Hepatocyte (in vitro differentiated cells): ENCODE data around the gene ZNF564. TPM values are rescaled to one million over a fixed set of nuclear protein-coding genes. Genes with fewer than 3 reads are reported as not detected.

Experiments used
- DNase-seq: peaks from one replicate; pipeline ENCODE4 v3.0.0-alpha.2; 2016; ENCODE audit warnings: low spot score
- H2AFZ ChIP-seq: fragments of 200-600 bp; sonication (generic); 2 replicates; pipeline ENCODE4 v1.6.0; 2016; ENCODE audit warnings: antibody characterized with exemption, mild to moderate bottlenecking
- H3K27ac ChIP-seq: fragments of 200-600 bp; sonication (generic); 2 replicates; pipeline ENCODE4 v1.5.1; 2016; ENCODE audit warnings: mild to moderate bottlenecking
- H3K27me3 ChIP-seq: fragments of 200-600 bp; sonication (generic); 2 replicates; pipeline ENCODE4 v1.6.1; 2016
- H3K36me3 ChIP-seq: fragments of 200-600 bp; sonication (generic); replicated peaks from 2 replicates; pipeline ENCODE4 v1.5.1; 2016; ENCODE audit warnings: low read depth; ENCODE audit not compliant: insufficient read depth
- H3K4me1 ChIP-seq: fragments of 200-600 bp; sonication (generic); 2 replicates; pipeline ENCODE4 v1.5.1; 2016; ENCODE audit warnings: mild to moderate bottlenecking, moderate library complexity; ENCODE audit not compliant: insufficient read depth
- H3K4me2 ChIP-seq: fragments of 200-600 bp; sonication (generic); 2 replicates; pipeline ENCODE4 v1.6.0; 2016
- H3K4me3 ChIP-seq: fragments of 200-600 bp; sonication (generic); 2 replicates; pipeline ENCODE4 v1.5.1; 2016; ENCODE audit warnings: mild to moderate bottlenecking
- H3K79me2 ChIP-seq: fragments of 200-600 bp; sonication (generic); 2 replicates; pipeline ENCODE4 v1.6.0; 2017; ENCODE audit warnings: mild to moderate bottlenecking
- H3K9me2 ChIP-seq: fragments of 200-600 bp; sonication (generic); replicated peaks from 2 replicates; pipeline ENCODE4 v1.6.0; 2017; ENCODE audit warnings: mild to moderate bottlenecking; ENCODE audit not compliant: insufficient read depth
- H3K9me3 ChIP-seq: fragments of 200-600 bp; sonication (generic); 2 replicates; pipeline ENCODE4 v1.5.1; 2016; ENCODE audit warnings: low read depth, mild to moderate bottlenecking
- H4K20me1 ChIP-seq: fragments of 200-600 bp; sonication (generic); 2 replicates; pipeline ENCODE4 v1.6.0; 2016; ENCODE audit warnings: mild to moderate bottlenecking; ENCODE audit not compliant: insufficient read depth, poor library complexity, severe bottlenecking
- CTCF ChIP-seq: fragments of 200-600 bp; sonication (generic); IDR thresholded peaks from 2 replicates; pipeline ENCODE4 v1.5.1; 2016; ENCODE audit warnings: antibody characterized with exemption, mild to moderate bottlenecking; ENCODE audit not compliant: poor library complexity
- EZH2 ChIP-seq: fragments of 200-600 bp; sonication (generic); IDR thresholded peaks from 2 replicates; pipeline ENCODE4 v1.6.1; 2016; ENCODE audit warnings: antibody characterized with exemption, mild to moderate bottlenecking, borderline replicate concordance
- EZH2phosphoT487 ChIP-seq: fragments of 200-600 bp; sonication (generic); IDR thresholded peaks from one replicate; pipeline ENCODE4 v1.6.1; 2018; ENCODE audit warnings: antibody characterized with exemption, mild to moderate bottlenecking, low read depth, moderate library complexity; ENCODE audit not compliant: unreplicated experiment, severe bottlenecking
- WGBS: methylation state at CpG from one replicate; pipeline ENCODE4 v1.1.6; 2016; ENCODE audit warnings: low lambda C conversion rate; ENCODE audit errors: missing lambda C conversion rate; 5-methylcytosine and 5-hydroxymethylcytosine counted together
- polyA plus RNA-seq: library from polyadenylated mRNA; unstranded; fragments of >200 nt; fragmentation: Nextera tagmentation; extraction: Ambion mirVana; gene quantifications from 2 replicates; pipeline ENCODE4 v1.2.1, GENCODE V29; 2016
- total RNA-seq: library from RNA; depleted of rRNA; stranded (reverse); fragments of >200 nt; gene quantifications from 2 replicates; pipeline ENCODE4 v1.2.3, GENCODE V29; 2014

The ZNF564 gene
- total and polyA plus RNA-seq, 2 experiments from 2014 or later = 5.0 to 10.7 TPM

GRCh38 chr19:12484011-12484370, 67.3 kb downstream of the ZNF564 start:
- H4K20me1 ChIP-seq = peaks cover 3% of the 10 kb centered on the region
- H3K4me2 ChIP-seq = peak overlapping the region; percentile 84
- peaks cover 53% of the 10 kb centered on the region for H3K79me2 ChIP-seq
- TF ChIP-seq CTCF (no peak), EZH2 (no peak), EZH2phosphoT487 (no peak)
- H3K4me3 ChIP-seq = peak overlapping the region; percentile 92
- peaks cover 6% of the 10 kb centered on the region for H3K4me1 ChIP-seq
- DNase-seq = no peak
- peak overlapping the region; percentile 95 for H2AFZ ChIP-seq
- H3K9me2 ChIP-seq = no peaks in the 10 kb centered on the region
- WGBS = 3% methylated on average over 13 of the region's 13 CpGs
- no peaks in the 10 kb centered on the region for H3K36me3 ChIP-seq
- peak overlapping the region; percentile 92 for H3K27ac ChIP-seq
- no peaks in the 10 kb centered on the region for H3K27me3 ChIP-seq
- no peaks in the 10 kb centered on the region for H3K9me3 ChIP-seq

GRCh38 chr19:12482509-12482886, 68.8 kb downstream of the ZNF564 start:
- Histone ChIP-seq H3K4me1 (peaks cover 6% of the 10 kb centered on the region), H2AFZ (no peak overlapping the region), H3K9me3 (no peaks in the 10 kb centered on the region), H3K27ac (no peak overlapping the region), H3K27me3 (no peaks in the 10 kb centered on the region), H4K20me1 (peaks cover 3% of the 10 kb centered on the region), H3K9me2 (no peaks in the 10 kb centered on the region), H3K36me3 (no peaks in the 10 kb centered on the region), H3K4me3 (no peak overlapping the region), H3K79me2 (peaks cover 63% of the 10 kb centered on the region), H3K4me2 (no peak overlapping the region)
- TF ChIP-seq EZH2 (no peak), CTCF (no peak), EZH2phosphoT487 (no peak)
- DNase-seq = no peak
- WGBS = 89% methylated on average over 2 of the region's 2 CpGs

GRCh38 chr19:12481781-12482508, 69.3 kb downstream of the ZNF564 start:
- TF ChIP-seq EZH2 (no peak), CTCF (no peak), EZH2phosphoT487 (no peak)
- no peak overlapping the region for H3K4me2 ChIP-seq
- 83% methylated on average over 4 of the region's 4 CpGs for WGBS

More at GRCh38 chr19:12481781-12482508, 69.3 kb downstream of the ZNF564 start:
- H3K36me3 ChIP-seq = no peaks in the 10 kb centered on the region
- H2AFZ ChIP-seq = no peak overlapping the region
- DNase-seq = no peak
- peaks cover 3% of the 10 kb centered on the region for H4K20me1 ChIP-seq
- peaks cover 6% of the 10 kb centered on the region for H3K4me1 ChIP-seq
- H3K79me2 ChIP-seq = peaks cover 63% of the 10 kb centered on the region
- H3K4me3 ChIP-seq = no peak overlapping the region
- H3K27ac ChIP-seq = no peak overlapping the region
- H3K27me3 ChIP-seq = no peaks in the 10 kb centered on the region
- H3K9me3 ChIP-seq = no peaks in the 10 kb centered on the region
- H3K9me2 ChIP-seq = no peaks in the 10 kb centered on the region
